ENCODE results near the gene DNPH1. TPM values are rescaled to one million over a fixed set of nuclear protein-coding genes. Genes with fewer than 3 reads are reported as not detected.

Gene DNPH1
- total and polyA plus RNA-seq, 3 donors from 2014 or later, result 19.3 to 21.8 (median 21.8) TPM

- H3K9me3 ChIP-seq, result no peaks in the 10 kb centered on the region
- H3K27ac ChIP-seq, result no peak overlapping the region
- WGBS, 2 donors, result 87 to 88% methylated on average over 13 to 15 of the region's 15 CpGs
- H3K4me3 ChIP-seq, result no peak overlapping the region
- DNase-seq, result no peak
- no peaks in the 10 kb centered on the region for H3K27me3 ChIP-seq
- intact Hi-C loops (cut with DNase I; ENCODE audit: low total_unique reads), result loop anchor here (10.0 kb wide), 1 partner anchor 261 kb away; the partner anchor contains the start of genes LRRC73, POLR1C and YIPF3
- H3K4me1 ChIP-seq, result peaks cover 6% of the 10 kb centered on the region
- TF ChIP-seq POLR2A (IDR thresholded peaks at IDR 0.05), result no peak
- TF ChIP-seq, protein P1, sequence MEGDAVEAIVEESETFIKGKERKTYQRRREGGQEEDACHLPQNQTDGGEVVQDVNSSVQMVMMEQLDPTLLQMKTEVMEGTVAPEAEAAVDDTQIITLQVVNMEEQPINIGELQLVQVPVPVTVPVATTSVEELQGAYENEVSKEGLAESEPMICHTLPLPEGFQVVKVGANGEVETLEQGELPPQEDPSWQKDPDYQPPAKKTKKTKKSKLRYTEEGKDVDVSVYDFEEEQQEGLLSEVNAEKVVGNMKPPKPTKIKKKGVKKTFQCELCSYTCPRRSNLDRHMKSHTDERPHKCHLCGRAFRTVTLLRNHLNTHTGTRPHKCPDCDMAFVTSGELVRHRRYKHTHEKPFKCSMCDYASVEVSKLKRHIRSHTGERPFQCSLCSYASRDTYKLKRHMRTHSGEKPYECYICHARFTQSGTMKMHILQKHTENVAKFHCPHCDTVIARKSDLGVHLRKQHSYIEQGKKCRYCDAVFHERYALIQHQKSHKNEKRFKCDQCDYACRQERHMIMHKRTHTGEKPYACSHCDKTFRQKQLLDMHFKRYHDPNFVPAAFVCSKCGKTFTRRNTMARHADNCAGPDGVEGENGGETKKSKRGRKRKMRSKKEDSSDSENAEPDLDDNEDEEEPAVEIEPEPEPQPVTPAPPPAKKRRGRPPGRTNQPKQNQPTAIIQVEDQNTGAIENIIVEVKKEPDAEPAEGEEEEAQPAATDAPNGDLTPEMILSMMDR (IDR thresholded peaks at IDR 0.05), result no peak
- H3K36me3 ChIP-seq (ENCODE audit: low read depth, missing control alignments), result no peaks in the 10 kb centered on the region
Measured at GRCh38 chr6:43254138-43254817, 25.0 kb upstream of the DNPH1 start.

DNA sequence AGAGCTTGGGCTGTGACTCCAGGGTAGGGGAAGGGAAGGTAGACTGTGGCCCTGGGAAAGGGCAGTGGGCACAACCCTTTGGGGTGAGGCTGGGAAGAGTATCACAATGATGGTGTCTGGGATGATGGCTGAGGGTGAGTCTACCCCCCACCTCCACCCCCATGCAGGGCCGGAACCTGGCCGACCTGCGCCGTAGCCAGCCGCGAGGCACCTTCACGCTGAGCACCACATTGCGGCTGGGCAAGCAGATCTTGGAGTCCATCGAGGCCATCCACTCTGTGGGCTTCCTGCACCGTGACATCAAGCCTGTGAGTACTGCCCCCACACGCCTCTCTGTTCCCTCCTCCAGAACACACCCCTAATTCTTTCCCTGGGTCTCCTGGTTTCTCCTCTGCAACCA is 24.1 kb upstream of the DNPH1 start:
- Histone ChIP-seq H3K36me3 (ENCODE audit: low read depth, missing control alignments) (no peaks in the 10 kb centered on the region), H3K27ac (no peak overlapping the region), H3K27me3 (no peaks in the 10 kb centered on the region), H3K4me1 (peaks cover 6% of the 10 kb centered on the region), H3K9me3 (no peaks in the 10 kb centered on the region), H3K4me3 (no peak overlapping the region)
- TF ChIP-seq, protein P1 (IDR thresholded peaks at IDR 0.05), result no peak
- no peak for TF ChIP-seq POLR2A (IDR thresholded peaks at IDR 0.05)
- intact Hi-C loops (cut with DNase I; ENCODE audit: low total_unique reads), result loop anchor here (10.0 kb wide), 1 partner anchor 261 kb away; the partner anchor contains the start of genes LRRC73, POLR1C and YIPF3
- DNase-seq, result no peak
- WGBS, 2 donors, result 89 to 98% methylated on average over 10 to 11 of the region's 11 CpGs

DNA sequence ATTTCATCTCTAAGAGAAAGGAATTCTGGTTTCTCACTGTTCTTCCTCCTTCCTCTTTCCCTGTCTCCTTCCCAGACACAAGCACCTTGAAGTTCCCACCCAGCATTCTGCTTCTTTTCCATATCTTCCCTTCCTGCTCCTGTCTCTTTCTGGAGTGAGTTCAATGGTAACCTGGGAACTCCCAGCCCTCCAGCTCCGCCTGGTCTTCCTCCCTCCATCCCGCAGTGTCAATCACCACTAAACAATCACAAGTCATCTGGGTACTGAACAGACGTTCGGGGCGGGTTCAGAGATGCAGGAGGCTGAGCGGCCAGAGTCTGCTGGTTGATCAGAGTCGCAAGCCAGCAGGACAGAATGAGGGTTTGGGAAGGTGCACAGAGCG is 21.7 kb upstream of the DNPH1 start:
- DNase-seq, result no peak
- H3K27me3 ChIP-seq, result no peaks in the 10 kb centered on the region
- H3K36me3 ChIP-seq (ENCODE audit: low read depth, missing control alignments), result no peaks in the 10 kb centered on the region
- 25 to 29% methylated on average over 8 of the region's 8 CpGs for WGBS, 2 donors
- intact Hi-C loops (cut with DNase I; ENCODE audit: low total_unique reads), result loop anchor here (10.0 kb wide), 1 partner anchor 264 kb away; the partner anchor contains the start of genes LRRC73, POLR1C and YIPF3
- TF ChIP-seq, protein P1 (IDR thresholded peaks at IDR 0.05), result no peak
- TF ChIP-seq POLR2A (IDR thresholded peaks at IDR 0.05), result no peak
- H3K4me1 ChIP-seq, result peaks cover 12% of the 10 kb centered on the region
- no peak overlapping the region for H3K4me3 ChIP-seq
- no peaks in the 10 kb centered on the region for H3K9me3 ChIP-seq
- H3K27ac ChIP-seq, result no peak overlapping the region

DNA sequence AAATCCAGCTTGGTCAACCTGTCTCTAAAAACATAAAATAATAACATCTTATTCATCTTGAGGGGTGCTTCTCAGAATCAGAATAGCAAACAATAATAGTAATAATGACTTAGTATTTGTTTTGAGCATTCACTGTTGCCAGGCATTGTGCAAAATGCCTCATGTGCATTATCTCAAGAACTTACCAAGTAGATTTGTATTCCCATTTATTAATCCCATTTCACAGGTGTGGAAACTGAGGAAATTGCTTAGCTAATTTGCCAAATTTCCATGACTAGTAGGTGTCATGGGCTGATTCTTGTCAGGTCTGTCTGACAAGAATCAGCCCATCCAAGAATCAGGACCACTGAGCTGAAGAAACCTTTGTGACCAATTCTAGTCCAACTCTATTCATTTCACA is 19.5 kb upstream of the DNPH1 start:
- TF ChIP-seq POLR2A (IDR thresholded peaks at IDR 0.05), result no peak
- TF ChIP-seq, protein P1 (IDR thresholded peaks at IDR 0.05), result no peak
- Histone ChIP-seq H3K36me3 (ENCODE audit: low read depth, missing control alignments) (no peaks in the 10 kb centered on the region), H3K27me3 (no peaks in the 10 kb centered on the region), H3K4me3 (no peak overlapping the region), H3K27ac (no peak overlapping the region), H3K9me3 (no peaks in the 10 kb centered on the region), H3K4me1 (peaks cover 12% of the 10 kb centered on the region)
- DNase-seq, result no peak
- intact Hi-C loops (cut with DNase I; ENCODE audit: low total_unique reads), result no loop called here

- H3K4me1 ChIP-seq, result peaks cover 12% of the 10 kb centered on the region
- intact Hi-C loops (cut with DNase I; ENCODE audit: low total_unique reads), result no loop called here
- H3K36me3 ChIP-seq (ENCODE audit: low read depth, missing control alignments), result no peaks in the 10 kb centered on the region
- H3K4me3 ChIP-seq, result peak overlapping the region in 1 of 2 donors; percentile 62
- H3K9me3 ChIP-seq, result no peaks in the 10 kb centered on the region
- 34 to 54% methylated on average over 3 of the region's 3 CpGs for WGBS, 2 donors
- H3K27ac ChIP-seq, result no peak overlapping the region
- no peaks in the 10 kb centered on the region for H3K27me3 ChIP-seq
- TF ChIP-seq, protein P1 (IDR thresholded peaks at IDR 0.05), result no peak
- no peak for TF ChIP-seq POLR2A (IDR thresholded peaks at IDR 0.05)
- no peak for DNase-seq
Measured at GRCh38 chr6:43248101-43248500, 18.8 kb upstream of the DNPH1 start.
